Raji (cell line): Measurements from ENCODE around the gene TMEM174.

Experiments used
- POLR2A ChIP-seq: IDR thresholded peaks from 2 replicates; pipeline ENCODE4 v1.6.1; 2011; ENCODE audit warnings: low read depth, low read length, control low read depth; ENCODE audit not compliant: insufficient read depth

TMEM174 gene

GRCh38 chr5:73143716-73144115 lies 29.3 kb upstream of the TMEM174 start:
- TF ChIP-seq POLR2A: no peak

- TF ChIP-seq POLR2A: no peak
Measured at GRCh38 chr5:73149540-73149939, 23.5 kb upstream of the TMEM174 start.

- TF ChIP-seq POLR2A: no peak
Measured at GRCh38 chr5:73150876-73151275, 22.1 kb upstream of the TMEM174 start.

GRCh38 chr5:73151766-73152410 lies 21.1 kb upstream of the TMEM174 start:
- TF ChIP-seq POLR2A: no peak

- no peak for TF ChIP-seq POLR2A
Measured at GRCh38 chr5:73152411-73153388, 20.3 kb upstream of the TMEM174 start.

- no peak for TF ChIP-seq POLR2A
Measured at GRCh38 chr5:73153513-73153912, 19.5 kb upstream of the TMEM174 start.

- no peak for TF ChIP-seq POLR2A
Measured at GRCh38 chr5:73154208-73155006, 18.6 kb upstream of the TMEM174 start.

GRCh38 chr5:73155271-73156222 lies 17.4 kb upstream of the TMEM174 start:
- no peak for TF ChIP-seq POLR2A

GRCh38 chr5:73157414-73158303 lies 15.3 kb upstream of the TMEM174 start:
- TF ChIP-seq POLR2A: no peak

GRCh38 chr5:73158313-73158712 lies 14.7 kb upstream of the TMEM174 start:
- TF ChIP-seq POLR2A: no peak

- no peak for TF ChIP-seq POLR2A
Measured at GRCh38 chr5:73160239-73160671, 12.7 kb upstream of the TMEM174 start.

- no peak for TF ChIP-seq POLR2A
Measured at GRCh38 chr5:73170522-73170921, 2.5 kb upstream of the TMEM174 start.

- no peak for TF ChIP-seq POLR2A
Measured at GRCh38 chr5:73171495-73171894, 1.5 kb upstream of the TMEM174 start.
